GM18508 (cell line): ENCODE measurements around the gene SDHAF2.
"Not testable (repeated sequence)": the region's sequence is repeated elsewhere in the genome, so short reads cannot be mapped to it uniquely, and the experiment has no call there.

Experiments used
- ATAC-seq: cut with Tn5 transposase; IDR thresholded peaks from one replicate; pipeline ENCODE4 v1.9.1; 2021; ENCODE audit warnings: moderate number of reproducible peaks; ENCODE audit not compliant: insufficient read depth, unreplicated experiment

SDHAF2 gene

DNA sequence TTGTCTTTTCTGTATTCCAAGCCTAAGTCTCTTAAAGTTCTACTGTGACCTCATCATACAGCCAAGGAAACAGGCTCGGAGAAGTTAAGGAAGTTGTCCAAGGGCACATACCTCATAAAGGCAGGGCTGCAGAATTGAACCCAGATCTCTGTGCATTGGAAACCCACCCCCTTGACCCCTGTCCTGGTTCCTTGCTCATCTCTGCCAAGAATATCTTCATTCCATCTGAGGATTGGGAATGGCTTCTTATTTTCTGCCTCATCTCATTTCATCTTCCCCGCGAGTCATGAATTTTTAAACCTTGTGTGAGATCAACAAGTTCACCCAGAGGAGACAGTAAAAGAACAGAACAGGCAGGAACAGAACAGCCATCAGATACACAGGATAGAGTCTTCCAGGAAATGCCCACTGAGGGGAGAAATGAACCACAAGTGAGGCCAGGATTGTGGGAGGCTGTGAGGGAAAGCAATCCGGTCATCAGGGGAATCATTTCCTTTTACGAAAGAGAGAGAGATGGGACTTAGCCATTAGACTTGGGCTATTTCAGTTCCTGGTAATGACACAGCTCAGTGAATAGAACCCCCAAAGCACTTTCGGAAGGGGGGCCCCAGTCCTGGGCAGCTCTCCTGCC lies 44.2 kb downstream of the SDHAF2 start:
- no peak for ATAC-seq

DNA sequence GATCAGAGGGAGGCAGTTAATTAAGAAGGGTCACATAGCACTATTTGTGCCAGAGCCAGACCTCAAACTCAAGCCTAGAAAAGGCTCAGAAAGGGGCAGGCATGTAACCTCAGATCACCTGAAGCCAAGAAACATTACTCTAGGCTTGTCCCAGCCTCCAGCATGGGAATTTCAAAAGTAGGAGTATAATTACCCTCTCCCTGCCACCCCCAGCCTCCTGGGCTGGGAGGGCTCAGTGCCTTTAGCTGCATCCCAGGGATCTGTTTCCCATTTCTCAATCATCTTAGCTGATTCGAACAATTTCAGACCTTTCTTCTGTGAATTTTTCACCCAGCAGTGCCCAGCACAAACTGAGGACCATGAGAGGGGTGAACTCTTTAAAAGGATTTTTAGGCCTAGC lies 45.5 kb downstream of the SDHAF2 start:
- no peak for ATAC-seq

GRCh38 chr11:61476371-61476770 lies 46.4 kb downstream of the SDHAF2 start:
- no peak for ATAC-seq

- ATAC-seq = no peak
Measured at GRCh38 chr11:61477126-61477525, 47.2 kb downstream of the SDHAF2 start.

DNA sequence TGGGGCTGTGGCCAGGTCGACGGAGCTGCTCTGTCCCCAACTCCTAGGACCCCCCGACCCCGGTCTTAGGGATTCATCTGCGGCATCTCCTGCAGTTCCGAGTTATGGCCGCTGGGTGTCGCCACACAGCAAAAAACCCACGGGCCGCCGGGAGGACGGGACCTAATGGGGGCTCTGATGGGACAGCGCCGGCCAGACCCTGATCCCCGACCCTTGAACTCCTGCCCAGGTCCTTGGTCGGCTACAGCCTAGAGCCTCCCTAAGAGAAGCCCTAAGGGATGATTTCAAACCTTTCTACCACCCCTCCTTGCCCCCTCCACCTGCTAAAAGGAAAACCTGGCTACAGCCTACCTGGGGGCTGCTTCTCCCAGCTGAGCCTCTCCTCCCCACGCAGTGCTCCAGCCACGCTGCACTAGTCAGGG lies 47.8 kb downstream of the SDHAF2 start:
- ATAC-seq = no peak

DNA sequence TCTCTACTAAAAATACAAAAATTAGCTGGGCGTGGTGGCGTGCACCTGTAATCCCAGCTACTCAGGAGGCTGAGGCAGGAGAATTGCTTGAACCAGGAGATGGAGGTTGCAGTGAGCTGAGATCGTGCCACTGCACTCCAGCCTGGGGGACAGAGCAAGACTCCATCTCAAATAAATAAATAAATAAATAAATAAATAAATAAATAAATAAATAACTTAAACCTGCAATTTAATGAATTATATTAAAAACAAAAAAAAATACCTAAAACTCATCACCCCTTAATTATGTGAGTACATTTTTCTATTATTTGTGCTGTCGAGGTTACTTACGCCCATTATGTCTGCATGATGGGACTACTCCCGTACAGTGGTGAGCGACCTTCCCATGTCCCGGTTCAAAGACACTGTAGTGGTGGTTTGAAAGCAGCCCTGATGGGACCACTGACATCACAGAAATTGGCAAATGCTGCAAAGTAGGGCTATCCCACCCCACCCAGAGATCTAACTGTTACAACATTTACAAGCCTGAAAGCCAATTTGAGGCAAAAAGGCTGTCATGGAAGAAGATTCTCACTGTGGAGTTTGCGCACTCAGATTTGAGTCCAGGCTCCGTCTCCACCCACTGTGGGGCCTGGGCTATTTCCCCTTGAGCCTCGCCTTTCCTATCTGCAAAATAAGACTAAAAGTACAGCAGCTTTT lies 49.6 kb downstream of the SDHAF2 start:
- not testable (repeated sequence) for ATAC-seq

- ATAC-seq = no peak
Measured at GRCh38 chr11:61480261-61480993, 50.5 kb downstream of the SDHAF2 start.

- no peak for ATAC-seq
Measured at GRCh38 chr11:61480994-61481335, 51.0 kb downstream of the SDHAF2 start.

DNA sequence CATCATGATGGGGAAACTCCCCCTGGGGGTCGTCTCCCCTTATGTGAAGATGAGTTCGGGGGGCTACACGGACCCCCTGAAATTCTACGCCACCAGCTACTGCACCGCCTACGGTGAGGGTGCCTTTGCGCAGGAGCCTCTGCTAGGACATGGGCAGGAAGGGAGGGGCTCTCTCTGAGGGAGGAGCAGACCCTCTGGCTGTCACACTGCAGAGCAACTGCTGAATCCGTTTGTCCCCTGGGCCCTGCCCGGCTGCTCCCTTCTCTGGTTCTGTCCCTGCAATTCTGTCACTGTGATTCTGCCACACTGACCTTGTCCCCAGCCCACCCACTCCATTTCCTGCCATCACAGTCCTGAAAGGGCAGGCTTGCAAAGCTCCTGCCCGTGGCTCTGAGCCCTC lies 51.9 kb downstream of the SDHAF2 start:
- no peak for ATAC-seq

- no peak for ATAC-seq
Measured at GRCh38 chr11:61482513-61482912, 52.6 kb downstream of the SDHAF2 start.

GRCh38 chr11:61484541-61484940 lies 54.6 kb downstream of the SDHAF2 start:
- ATAC-seq = no peak

DNA sequence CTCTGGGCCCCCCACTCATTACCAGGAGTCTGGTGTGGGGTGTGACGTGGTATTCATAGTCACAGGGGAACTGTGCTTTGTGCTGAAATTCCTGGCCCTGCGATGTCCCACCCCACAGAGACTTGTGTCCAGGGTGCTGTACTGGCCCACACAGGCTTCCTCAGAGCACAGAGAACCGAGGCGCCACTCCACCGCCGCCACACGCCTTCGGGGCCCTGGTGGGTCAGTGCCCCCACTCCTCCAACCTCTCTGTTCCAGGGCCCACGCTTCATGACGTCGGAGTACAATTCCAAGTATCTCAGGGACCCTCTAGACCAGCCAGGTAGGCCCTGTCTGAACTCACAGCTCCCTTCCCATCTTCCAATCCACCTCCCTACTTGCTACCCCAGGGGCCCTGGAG lies 55.2 kb downstream of the SDHAF2 start:
- ATAC-seq = no peak

GRCh38 chr11:61486011-61486620 lies 56.2 kb downstream of the SDHAF2 start:
- ATAC-seq = no peak

GRCh38 chr11:61486779-61487178 lies 56.9 kb downstream of the SDHAF2 start:
- no peak for ATAC-seq

DNA sequence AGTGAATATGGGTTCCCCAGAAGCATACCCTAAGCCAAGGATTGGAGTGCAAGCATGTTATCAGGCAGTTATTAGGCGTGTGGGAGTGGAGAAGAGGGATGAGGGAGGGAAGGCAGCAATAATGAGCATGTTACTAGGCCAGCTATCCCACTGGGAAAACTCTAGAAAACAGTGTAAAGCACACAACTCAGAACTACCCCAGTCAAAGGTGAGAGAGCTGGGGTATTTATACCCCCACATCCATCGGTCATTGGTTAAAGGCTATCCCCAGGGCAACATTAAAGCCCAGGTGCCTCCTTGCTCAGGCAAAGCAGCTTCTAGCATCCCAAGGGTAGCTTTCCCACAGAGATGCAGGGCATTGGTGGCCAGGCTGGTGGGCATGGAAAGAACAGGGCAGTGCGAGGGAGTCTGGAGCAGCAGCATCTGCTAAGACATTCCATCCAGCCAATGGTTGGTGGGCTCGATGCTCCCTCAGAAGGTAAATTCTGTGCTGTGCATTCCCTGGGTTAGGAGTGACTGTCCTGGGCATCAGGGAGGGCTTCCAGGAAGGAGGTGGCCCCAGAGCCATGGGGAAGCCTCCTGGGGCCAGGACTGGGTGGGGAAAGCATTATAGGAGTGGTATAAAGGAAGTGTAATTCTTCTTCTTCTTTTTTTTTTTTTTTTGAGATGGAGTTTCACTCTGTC lies 57.6 kb downstream of the SDHAF2 start:
- no peak for ATAC-seq

DNA sequence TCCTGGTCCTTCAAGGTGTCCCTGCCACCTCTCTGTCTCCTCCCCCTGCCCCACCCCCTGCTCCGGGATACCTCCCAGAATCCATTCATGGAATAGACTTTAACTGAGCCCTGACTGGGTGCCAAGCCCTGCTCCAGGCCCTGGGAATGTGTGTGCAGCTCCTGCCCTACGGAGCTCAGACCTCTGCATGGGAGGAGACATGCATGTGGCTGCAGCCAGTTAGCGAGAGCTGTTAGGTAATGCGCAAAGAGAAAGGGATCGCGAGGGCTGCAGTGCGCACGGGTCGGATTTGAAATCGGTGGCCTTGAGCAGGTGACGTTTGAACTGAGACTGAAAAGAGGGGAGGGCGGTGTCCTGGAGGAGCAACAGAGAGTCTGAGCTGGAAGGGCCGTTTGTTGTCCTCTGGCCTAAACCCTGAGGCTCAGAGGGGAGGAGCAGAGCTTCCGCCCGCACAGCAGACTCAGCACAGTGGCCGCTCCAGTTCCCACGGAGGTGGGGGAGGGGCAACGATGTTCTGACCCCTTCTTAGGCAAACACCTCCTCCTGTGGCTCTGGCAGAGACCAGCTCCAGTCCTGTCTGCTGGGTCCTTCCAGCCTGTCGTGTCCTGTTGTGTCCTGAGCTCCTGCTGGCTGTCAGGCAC lies 58.8 kb downstream of the SDHAF2 start:
- no peak for ATAC-seq

- no peak for ATAC-seq
Measured at GRCh38 chr11:61489833-61490721, 60.2 kb downstream of the SDHAF2 start.

DNA sequence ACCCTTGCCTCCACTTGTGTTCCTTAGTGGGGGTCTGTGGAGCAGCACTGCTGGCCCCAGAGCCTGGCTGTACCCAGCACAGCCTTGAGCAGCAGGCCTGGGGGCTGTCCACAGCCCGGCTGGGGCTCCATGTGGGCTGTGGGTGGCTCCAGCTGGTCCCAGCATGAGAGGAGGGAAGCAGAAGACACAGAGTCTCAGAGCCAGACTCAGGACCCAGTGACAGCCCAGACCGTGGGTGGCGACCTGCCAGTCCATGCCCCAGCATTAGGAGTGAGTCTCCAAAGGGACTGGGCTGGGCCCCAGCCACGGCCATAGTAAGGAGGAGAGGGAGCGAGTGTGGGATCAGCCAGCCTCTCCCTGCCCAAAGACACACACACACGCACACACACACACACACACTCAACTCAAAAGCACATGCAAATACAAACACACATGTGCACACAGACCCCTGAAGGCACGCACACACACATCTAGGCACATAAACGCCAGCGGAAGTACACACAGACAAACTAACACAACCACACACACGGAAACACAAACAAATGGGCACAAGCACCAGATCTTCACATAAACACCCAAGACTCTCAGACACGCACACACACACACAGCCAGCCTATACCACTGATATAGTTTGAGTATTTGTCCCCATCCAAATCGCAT lies 61.9 kb downstream of the SDHAF2 start:
- no peak for ATAC-seq
